IPS-18c (cell line): ENCODE results near the gene DENND4C.
"Not testable (repeated sequence)": the region's sequence is repeated elsewhere in the genome, so short reads cannot be mapped to it uniquely, and the experiment has no call there.

Experiments
- H3K4me3 ChIP-seq: 2 replicates; pipeline ENCODE4 v1.7.0; 2013; ENCODE audit warnings: low read depth, mild to moderate bottlenecking, low read length, moderate library complexity; ENCODE audit not compliant: insufficient read depth
- H3K9me3 ChIP-seq: one replicate; pipeline ENCODE4 v1.6.1; 2013; ENCODE audit warnings: mild to moderate bottlenecking, low read length, moderate library complexity; ENCODE audit not compliant: control insufficient read depth, insufficient read depth

The DENND4C gene

DNA sequence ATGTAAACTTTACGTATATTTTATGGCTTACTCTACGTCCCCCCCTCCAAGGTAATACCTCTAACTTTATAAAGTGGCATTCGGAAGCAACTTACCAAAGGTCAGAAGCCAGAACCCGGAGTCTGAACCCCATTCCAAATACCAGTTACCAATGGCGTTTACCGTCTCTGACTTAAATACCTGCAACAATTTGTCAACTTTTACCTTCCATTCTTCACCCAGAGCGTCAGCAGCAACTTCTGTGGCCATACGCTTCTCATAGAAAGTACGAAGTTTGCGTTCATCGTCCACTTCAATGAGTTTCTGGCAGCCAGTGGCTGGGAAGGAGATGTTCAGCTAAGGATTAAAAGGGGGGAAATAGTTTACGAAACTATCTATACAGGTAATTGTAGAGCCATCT, 148.8 kb downstream of the DENND4C start:
- no peaks in the 10 kb centered on the region for H3K9me3 ChIP-seq
- H3K4me3 ChIP-seq, result peak overlapping the region; percentile 98

DNA sequence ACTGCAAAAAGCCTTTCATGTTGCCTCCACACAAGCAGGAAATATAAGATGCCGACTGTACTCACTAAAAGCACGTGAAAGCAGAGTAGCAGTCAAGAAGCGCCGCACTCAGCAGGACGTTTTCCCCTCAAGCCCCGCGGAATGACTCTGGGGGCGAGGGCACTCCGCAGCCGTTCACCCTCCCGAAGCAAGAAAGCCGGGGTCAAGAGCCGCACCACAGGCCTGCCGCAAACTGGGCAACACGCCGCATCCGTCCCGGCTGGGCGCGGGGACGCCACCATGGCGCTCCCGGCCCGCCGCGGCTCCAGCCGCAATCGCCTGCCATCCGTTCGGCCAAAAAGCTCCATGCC, 149.2 kb downstream of the DENND4C start:
- Histone ChIP-seq H3K9me3 (no peaks in the 10 kb centered on the region), H3K4me3 (peak overlapping the region; percentile 98)

DNA sequence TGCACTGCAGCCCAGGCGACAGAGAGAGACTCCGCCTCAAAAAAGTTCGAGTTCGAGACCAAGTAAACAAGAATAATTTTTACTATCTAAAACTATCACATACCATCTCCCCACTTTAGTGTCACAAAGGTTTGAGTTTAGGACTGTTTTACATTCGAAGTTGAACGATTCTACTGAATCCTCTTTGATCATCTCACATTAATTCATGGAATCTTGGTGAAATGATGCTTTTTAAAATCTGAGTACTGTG, 150.3 kb downstream of the DENND4C start:
- H3K9me3 ChIP-seq, result no peaks in the 10 kb centered on the region
- peak overlapping the region; percentile 98 for H3K4me3 ChIP-seq

DNA sequence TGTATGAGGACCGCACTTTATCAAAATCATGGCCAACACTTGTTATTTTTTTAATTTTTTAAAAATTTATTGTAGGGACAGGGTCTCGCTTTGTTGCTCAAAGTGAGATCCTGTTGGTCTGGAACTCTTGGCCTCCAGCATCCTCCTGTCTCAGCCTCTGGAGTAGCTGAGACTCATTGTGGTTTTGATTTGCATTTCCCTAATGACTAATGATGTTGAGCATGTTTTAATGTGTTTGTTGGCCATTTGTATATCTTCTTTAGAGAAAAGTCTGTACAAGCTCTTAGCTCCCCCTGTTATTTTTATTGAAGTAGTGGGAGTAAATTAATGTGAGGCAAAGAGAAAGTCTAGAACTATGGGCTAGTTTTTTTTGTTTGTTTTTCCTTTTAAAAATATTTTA, 151.2 kb downstream of the DENND4C start:
- Histone ChIP-seq H3K9me3 (no peaks in the 10 kb centered on the region), H3K4me3 (no peak overlapping the region)

DNA sequence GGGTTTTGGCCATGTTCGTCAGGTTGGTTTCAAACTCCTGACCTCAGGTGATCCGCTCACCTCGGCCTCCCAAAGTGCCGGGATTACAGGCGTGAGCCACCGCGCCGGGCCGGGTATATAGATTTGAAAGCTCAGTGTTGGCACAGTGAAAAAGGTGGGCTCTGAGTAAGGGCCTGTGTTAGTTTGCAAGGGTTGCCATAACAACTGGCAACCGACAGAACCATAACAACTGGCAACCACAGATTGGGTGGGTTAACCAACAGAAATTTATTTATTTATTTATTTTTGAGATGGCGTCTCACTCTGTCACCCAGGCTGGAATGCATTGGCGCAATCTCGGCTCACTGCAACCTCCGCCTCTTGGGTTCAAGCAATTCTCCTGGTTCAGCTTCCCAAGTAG, 154.7 kb downstream of the DENND4C start:
- not testable (repeated sequence) for H3K4me3 ChIP-seq, H3K9me3 ChIP-seq

DNA sequence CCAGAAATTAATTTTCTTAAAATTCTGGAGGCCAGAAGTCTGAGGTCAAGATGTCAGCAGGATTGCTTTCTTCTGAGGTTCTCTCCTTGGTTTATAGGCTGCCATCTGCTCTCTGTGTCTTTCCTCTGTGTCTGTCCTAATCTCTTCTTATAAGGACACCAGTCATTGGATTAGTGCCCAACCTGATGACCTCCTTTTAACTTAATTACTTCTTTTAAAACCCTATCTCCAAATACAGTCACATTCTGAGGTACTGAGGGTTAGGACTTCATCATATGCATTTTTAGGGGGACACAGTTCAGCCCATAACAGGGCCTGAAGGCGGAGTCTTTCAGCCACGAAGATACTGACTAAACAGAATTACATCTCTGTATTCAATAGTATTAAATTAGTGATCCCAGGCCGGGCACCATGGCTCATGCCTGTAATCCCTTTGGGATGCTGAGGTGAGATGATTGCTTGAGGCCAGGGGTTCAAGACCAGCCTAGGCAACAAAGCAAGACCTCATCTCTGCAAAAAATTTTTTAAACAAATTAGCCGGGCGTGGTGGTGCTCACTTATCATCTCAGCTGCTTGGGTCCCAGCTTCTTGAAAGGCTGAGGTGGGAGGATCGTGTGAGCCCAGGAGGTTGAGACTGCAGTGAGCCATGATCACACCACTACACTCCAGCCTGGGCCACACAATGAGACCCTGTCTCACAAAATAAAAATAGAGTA, 155.5 kb downstream of the DENND4C start:
- H3K9me3 ChIP-seq, result no peaks in the 10 kb centered on the region
- no peak overlapping the region for H3K4me3 ChIP-seq

DNA sequence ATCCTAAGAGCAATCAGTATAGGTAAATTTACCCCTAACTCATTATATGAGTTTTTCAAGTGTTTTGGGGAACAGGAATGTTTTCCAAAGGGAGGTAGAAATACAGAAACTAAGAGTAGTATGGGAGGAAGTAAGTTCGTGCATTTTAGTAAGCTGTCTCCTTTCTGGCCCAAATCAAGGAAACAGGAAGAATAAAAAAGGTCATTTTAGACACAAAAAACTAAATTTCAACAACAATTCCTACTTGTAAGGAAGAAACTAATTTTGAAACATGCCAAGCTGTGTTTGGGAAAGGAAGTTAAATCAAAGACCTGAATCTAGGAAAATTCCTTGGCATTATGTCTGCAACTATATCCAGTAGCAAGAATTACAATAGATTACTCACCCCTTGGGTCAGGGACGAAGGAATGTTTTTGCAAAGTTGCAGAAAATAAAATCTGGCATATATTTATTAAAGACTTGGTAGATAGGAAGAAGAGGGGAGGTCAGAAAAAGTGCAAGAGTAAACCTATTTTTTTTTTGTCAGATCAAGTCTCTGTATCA, 156.1 kb downstream of the DENND4C start:
- Histone ChIP-seq H3K9me3 (no peaks in the 10 kb centered on the region), H3K4me3 (no peak overlapping the region)

DNA sequence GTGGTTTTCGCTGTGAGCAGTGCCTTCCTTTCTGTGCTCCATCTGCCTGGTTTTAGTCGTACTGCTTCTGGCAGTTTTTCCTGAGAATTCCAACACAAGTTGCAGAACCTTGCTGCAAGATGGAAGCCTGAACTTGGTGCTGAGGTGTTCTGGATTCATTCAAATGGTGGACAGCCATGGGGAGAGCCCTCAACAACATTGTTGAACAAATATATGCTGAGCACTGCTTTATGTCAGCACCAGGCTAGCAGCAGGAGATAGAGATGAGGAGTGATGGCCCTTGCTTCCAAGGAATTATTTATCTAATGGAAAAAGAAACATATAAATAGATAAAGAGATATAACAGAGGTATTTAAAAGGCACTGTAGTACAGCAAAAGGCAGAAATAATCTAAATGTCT, 156.8 kb downstream of the DENND4C start:
- no peak overlapping the region for H3K4me3 ChIP-seq
- no peaks in the 10 kb centered on the region for H3K9me3 ChIP-seq

DNA sequence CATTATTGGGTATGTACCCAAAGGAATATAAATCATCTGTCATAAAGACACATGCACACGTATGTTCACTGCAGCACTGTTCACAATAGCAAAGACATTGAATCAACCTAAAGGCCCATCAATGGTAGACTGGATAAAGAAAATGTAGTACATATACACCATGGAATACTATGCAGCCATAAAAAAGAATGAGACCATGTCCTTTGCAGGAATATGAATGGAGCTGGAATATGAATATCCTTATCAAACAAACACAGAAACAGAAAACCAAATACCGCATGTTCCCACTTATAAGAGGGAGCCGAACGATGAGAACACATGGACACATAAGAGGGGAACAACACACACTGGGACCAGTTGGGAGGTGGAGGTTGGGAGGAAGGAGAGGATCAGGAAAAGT, 159.0 kb downstream of the DENND4C start:
- H3K9me3 ChIP-seq, H3K4me3 ChIP-seq: not testable (repeated sequence)

DNA sequence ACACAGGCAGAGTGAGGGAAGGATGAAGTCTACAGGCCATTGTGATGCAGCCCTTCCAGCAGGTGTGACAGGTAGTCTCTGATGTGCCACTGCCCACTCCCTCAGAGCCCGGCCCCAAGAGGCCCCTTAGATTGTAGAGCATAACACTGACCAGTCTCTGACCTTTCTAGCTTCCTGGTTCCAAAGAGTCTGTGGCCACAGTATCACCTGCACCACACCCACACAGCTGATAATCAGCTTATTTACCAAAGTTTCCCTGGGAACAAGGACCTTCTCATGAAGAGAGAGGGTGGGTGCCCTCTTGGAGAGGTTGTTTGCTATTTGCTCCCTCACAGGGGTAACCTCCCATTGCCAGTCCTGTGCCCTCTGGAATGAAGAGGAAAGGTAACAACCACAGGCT, 167.4 kb downstream of the DENND4C start:
- H3K4me3 ChIP-seq, result no peak overlapping the region
- no peaks in the 10 kb centered on the region for H3K9me3 ChIP-seq

DNA sequence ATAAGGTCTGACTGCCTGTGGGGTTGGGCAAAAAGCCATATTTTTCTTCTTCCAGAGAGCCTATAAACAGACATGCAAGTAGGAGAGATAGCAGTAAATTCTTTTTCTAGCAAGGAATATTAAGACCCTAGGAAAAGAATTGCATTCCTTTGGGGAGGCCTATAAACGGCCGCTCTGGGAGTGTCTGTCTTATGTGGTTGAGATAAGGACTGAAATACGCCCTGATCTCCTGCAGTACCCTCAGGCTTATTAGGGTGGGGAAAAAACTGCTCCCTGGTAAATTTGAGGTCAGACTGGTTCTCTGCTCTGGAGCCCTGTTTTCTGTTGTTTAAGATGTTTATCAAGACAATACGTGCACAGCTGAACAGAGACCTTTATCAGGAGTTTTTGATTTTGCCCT, 172.7 kb downstream of the DENND4C start:
- not testable (repeated sequence) for H3K4me3 ChIP-seq, H3K9me3 ChIP-seq

DNA sequence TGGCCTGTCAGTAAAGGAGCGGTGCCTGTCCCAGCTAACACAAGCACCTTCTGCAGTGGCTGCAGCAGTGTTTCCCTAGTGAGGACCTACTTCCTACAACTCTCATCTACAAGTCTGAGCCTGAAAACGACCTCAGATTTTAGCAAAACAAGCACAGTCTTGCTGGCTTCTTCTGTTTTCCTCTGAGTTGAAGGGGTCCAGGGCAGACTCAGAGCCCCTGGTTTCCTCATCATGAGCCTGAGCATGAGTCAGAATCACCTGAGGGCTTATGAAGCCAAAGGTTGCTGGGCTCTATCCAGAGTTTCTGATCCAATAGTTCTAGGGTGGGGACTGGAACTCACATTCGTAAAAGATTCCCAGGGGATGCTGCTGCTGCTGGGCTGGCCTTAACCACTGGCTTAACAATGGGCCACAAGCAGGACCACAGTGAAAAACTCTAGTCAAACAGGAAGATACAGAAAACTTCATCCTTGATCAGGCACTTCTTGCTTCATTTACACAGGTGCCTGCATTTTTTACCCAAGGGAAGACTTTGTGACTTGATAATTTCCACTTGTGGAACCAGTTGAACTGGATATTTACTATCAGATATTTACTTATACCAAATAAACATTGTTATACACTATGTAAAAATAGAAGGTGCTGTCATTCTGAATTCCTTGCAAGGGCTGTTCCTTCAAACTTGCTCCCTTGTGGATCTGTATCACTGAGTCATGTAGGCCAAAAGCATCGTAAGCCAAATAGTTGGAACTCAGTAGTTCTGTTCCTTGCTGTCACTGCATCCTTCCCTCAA, 174.0 kb downstream of the DENND4C start:
- no peak overlapping the region for H3K4me3 ChIP-seq
- peaks cover 5% of the 10 kb centered on the region for H3K9me3 ChIP-seq

DNA sequence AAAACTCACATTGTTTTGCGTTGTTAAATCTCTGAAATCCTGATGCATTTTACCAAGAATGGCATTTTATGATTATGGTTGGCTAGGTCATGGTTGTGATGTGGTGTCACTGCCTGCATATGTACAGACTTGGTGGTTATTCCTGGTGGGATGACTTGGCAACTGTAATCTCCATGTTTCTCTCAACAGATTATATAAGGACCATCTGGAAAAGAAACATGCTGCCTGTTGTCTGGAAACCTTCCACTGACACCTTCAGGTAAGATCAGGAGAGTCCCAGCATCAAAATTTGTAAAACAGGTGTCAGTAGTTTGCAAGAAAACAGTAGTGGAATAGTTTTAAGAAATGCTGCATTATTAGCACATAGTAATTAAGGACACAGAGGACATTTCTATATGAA, 175.3 kb downstream of the DENND4C start:
- peaks cover 5% of the 10 kb centered on the region for H3K9me3 ChIP-seq

DNA sequence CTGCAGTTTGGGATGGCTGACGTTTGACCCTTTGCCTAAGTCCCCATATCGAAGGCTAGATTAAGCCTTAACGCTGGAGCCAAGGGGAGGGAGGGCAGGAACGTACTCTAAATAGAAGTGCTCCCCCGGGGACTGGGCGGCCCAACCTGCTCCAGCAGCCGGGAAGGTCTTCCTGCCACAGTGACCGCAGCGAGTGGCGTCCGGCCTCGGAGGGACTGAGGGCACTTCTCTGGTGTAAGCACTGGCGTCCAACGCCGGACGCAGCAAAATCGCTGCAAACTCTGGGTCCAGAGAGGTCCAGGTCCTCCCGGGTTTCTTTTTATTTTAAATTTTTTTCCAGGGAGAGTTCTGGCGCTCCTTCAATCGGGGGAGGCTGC, 177.8 kb downstream of the DENND4C start:
- Histone ChIP-seq H3K4me3 (peak overlapping the region; percentile 34; the same call in 1 of the 2 replicates), H3K9me3 (peaks cover 5% of the 10 kb centered on the region)

More for the DNA sequence above, 175.3 kb downstream of the DENND4C start:
- no peak overlapping the region for H3K4me3 ChIP-seq

DNA sequence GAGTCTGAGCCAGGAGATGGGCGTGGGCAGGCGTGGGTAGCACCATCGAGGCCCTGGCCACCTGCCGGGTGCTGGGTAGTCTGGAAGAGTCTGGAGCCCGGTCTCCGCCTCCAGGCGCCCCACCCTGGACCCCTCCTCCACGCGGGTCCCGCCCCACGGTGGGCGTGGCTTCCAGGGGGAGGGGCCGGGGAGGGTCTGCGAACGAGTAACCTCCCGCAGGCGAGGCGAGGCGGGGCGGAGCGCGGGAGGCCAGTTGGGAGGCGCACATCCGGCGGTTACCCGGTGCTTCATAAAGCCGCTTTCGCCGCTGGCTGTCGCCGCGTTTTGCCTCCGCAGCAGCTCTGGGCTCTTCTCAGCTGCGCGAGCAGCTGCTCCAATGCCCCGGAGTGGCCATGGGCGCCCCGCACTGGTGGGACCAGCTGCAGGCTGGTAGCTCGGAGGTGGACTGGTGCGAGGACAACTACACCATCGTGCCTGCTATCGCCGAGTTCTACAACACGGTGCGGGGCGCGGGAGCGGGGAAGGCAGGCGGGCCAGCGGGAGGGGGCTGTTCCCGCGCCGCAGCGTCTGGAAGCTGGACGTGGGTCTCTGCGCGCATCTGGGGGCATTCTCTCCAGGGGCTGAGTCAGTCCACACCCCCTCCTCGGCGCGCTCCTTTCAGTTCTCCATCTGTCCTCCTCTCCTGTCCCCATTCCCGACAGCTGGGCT, 178.4 kb downstream of the DENND4C start, which contains the start of gene ACER2:
TSS of gene ACER2 (plus strand) at position 317 of the 708 bp plus-strand sequence. CDS start at position 393, 76 bp downstream.
- H3K4me3 ChIP-seq, result peak within 1 kb of the TSS; percentile 70
- H3K9me3 ChIP-seq, result peaks cover 5% of the 10 kb centered on the region

DNA sequence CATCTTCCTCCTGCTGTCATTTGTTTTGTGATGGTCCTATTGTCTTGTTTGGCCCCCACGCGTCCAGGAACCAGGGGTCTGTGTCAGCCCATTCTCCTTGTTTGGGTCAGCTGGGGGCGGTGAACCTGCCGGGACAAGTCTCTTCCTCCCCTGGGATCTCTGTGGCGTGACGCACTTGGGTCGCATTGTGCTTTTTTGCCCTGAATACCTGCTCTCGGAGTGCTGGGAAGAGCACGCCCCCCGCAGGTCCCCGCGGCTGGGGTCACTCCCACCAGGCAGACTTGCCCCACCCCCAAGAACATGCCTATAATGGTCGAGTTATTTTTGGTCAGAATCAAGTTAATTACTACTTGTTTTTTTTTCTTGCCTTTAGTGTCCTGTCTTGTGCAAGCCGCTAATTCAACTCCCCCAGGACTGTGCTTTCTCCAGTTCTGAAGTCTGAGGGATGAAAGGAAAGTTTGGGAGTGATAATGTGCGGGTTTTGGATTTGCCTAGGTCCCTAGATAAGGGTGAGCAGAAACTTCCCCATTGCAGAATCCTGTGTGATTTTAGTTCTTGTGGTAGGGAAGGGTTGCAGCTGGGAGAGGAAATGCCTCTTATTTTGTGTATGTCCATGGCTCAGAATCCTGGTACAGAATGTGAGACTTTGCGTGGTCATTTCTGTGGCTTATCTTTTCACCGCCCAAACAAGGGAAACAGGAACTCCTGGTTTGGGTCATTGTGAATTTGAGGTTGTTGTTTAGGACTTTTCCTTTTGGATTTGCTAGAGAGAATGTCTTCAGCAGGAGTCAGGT, 179.1 kb downstream of the DENND4C start:
- Histone ChIP-seq H3K9me3 (no peaks in the 10 kb centered on the region), H3K4me3 (peak overlapping the region; percentile 70)

DNA sequence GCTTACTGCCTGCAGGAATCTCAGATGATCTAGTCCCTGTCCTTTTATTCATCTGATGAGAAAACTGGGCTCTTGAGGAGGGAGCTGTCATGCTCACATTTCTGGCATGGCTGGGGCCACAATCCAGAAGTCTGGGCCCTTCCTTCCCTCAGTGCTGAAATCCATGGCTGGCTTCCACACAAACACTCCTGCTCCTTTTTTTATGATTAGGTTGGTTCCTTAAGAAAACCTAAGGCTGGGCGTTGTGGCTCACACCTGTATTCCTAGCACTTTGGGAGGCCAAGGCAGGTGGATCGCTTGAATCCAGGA, 179.7 kb downstream of the DENND4C start:
- Histone ChIP-seq H3K4me3 (peak overlapping the region; percentile 70; the same call in 1 of the 2 replicates), H3K9me3 (no peaks in the 10 kb centered on the region)
